Loucy (cell line): ENCODE measurements around the gene PIPOX.

Experiments used
- H2AFZ ChIP-seq: fragments of 200-600 bp; sonication (generic); 2 replicates; pipeline ENCODE4 v1.6.0; 2016; ENCODE audit warnings: antibody characterized with exemption, mild to moderate bottlenecking, low read length, moderate library complexity
- H3F3A ChIP-seq: fragments of 200-600 bp; 2 replicates; pipeline ENCODE4 v1.6.0; 2016; ENCODE audit warnings: antibody characterized with exemption, low read depth, mild to moderate bottlenecking
- H3K27me3 ChIP-seq: fragments of 200-600 bp; sonication (generic); 2 replicates; pipeline ENCODE4 v1.6.1; 2014; ENCODE audit warnings: low read length, mild to moderate bottlenecking; ENCODE audit not compliant: insufficient read depth, poor library complexity, severe bottlenecking
- H3K36me3 ChIP-seq: fragments of 200-600 bp; sonication (generic); 2 replicates; pipeline ENCODE4 v1.6.1; 2016; ENCODE audit warnings: low read length; ENCODE audit not compliant: insufficient read depth
- H3K4me1 ChIP-seq: fragments of 200-600 bp; sonication (generic); 2 replicates; pipeline ENCODE4 v1.5.1; 2014; ENCODE audit warnings: low read length, mild to moderate bottlenecking; ENCODE audit not compliant: insufficient read depth, poor library complexity, severe bottlenecking
- H3K4me2 ChIP-seq: fragments of 200-600 bp; sonication (generic); 2 replicates; pipeline ENCODE4 v1.6.0; 2014; ENCODE audit warnings: antibody characterized with exemption, low read length, low read depth, mild to moderate bottlenecking; ENCODE audit not compliant: poor library complexity, severe bottlenecking
- H3K4me3 ChIP-seq: fragments of 200-600 bp; sonication (generic); 2 replicates; pipeline ENCODE4 v1.5.1; 2014; ENCODE audit warnings: low read length, mild to moderate bottlenecking, mixed read lengths; ENCODE audit not compliant: poor library complexity, severe bottlenecking
- H3K79me2 ChIP-seq: fragments of 200-600 bp; sonication (generic); 2 replicates; pipeline ENCODE4 v1.6.1; 2014; ENCODE audit warnings: low read length; ENCODE audit not compliant: insufficient read depth
- H3K9ac ChIP-seq: fragments of 200-600 bp; sonication (generic); 2 replicates; pipeline ENCODE4 v1.6.0; 2014; ENCODE audit warnings: mild to moderate bottlenecking, low read depth, low read length, moderate library complexity; ENCODE audit not compliant: poor library complexity, severe bottlenecking
- H3K9me2 ChIP-seq: fragments of 200-600 bp; sonication (generic); replicated peaks from 2 replicates; pipeline ENCODE4 v1.6.1; 2016; ENCODE audit warnings: low read depth, low read length, mixed read lengths
- H3K9me3 ChIP-seq: fragments of 200-600 bp; sonication (generic); 2 replicates; pipeline ENCODE4 v1.6.1; 2014; ENCODE audit warnings: mild to moderate bottlenecking, antibody characterized with exemption, low read length, low read depth; ENCODE audit not compliant: insufficient read depth
- H4K20me1 ChIP-seq: fragments of 200-600 bp; sonication (generic); 2 replicates; pipeline ENCODE4 v1.6.0; 2014; ENCODE audit warnings: antibody characterized with exemption, low read length, mild to moderate bottlenecking; ENCODE audit not compliant: insufficient read depth, poor library complexity, severe bottlenecking
- EZH2phosphoT487 ChIP-seq: fragments of 200-600 bp; IDR thresholded peaks from 2 replicates; pipeline ENCODE4 v1.6.1; 2018; ENCODE audit warnings: antibody characterized with exemption, mild to moderate bottlenecking, moderate library complexity, borderline replicate concordance
- TF ChIP-seq, protein P1 (sequence below): fragments of 200-600 bp; sonication (generic); conservative IDR thresholded peaks from 2 replicates; pipeline ENCODE4 v1.5.1; 2014; ENCODE audit warnings: mild to moderate bottlenecking, antibody characterized with exemption, low read length

Gene PIPOX

DNA sequence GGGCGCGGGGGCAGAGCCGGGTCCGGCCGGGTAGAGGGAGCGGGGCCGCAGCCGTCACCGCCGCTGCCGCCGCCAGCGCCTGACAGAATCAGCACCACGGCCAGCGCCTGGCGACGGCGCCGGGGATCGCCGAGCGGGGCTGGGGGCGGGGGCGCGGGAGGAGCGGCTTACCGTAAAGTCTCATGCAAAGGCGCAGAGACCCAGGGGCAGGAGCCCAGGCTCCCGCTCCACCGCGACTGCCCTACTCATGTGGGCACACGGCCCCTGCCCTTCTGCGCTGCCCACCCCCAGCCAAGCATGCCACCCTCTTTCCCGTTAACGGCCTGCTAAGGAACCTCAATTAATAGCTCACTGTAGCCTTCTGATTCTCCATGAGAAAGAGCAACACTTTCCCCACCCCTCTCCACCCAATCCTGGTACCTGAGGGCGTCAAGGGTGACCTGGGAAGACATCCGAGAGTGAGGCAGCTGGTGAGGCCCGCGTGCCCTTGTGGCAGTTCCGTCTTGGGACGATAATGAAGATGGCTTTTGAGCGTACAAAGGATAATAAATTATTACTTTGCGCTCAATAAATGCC is 36.9 kb upstream of the PIPOX start, which contains the start of gene SEZ6:
SEZ6 (minus strand) TSS at position 98 of the 576 bp plus-strand sequence. CDS start 164 bp downstream, outside the sequence.
- H3K4me1 ChIP-seq: no peaks in the 10 kb centered on the region
- no peaks in the 10 kb centered on the region for H3F3A ChIP-seq
- H2AFZ ChIP-seq: no peak within 1 kb of the TSS
- no peaks in the 10 kb centered on the region for H3K79me2 ChIP-seq
- no peak within 1 kb of the TSS for H3K4me2 ChIP-seq
- H3K4me3 ChIP-seq: no peak within 1 kb of the TSS
- H4K20me1 ChIP-seq: no peaks in the 10 kb centered on the region
- no peaks in the 10 kb centered on the region for H3K27me3 ChIP-seq
- H3K9ac ChIP-seq: no peak within 1 kb of the TSS
- no peaks in the 10 kb centered on the region for H3K9me2 ChIP-seq
- no peak for TF ChIP-seq EZH2phosphoT487
- TF ChIP-seq, protein P1, sequence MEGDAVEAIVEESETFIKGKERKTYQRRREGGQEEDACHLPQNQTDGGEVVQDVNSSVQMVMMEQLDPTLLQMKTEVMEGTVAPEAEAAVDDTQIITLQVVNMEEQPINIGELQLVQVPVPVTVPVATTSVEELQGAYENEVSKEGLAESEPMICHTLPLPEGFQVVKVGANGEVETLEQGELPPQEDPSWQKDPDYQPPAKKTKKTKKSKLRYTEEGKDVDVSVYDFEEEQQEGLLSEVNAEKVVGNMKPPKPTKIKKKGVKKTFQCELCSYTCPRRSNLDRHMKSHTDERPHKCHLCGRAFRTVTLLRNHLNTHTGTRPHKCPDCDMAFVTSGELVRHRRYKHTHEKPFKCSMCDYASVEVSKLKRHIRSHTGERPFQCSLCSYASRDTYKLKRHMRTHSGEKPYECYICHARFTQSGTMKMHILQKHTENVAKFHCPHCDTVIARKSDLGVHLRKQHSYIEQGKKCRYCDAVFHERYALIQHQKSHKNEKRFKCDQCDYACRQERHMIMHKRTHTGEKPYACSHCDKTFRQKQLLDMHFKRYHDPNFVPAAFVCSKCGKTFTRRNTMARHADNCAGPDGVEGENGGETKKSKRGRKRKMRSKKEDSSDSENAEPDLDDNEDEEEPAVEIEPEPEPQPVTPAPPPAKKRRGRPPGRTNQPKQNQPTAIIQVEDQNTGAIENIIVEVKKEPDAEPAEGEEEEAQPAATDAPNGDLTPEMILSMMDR: no peak
- H3K9me3 ChIP-seq: no peaks in the 10 kb centered on the region
- H3K36me3 ChIP-seq: no peaks in the 10 kb centered on the region

DNA sequence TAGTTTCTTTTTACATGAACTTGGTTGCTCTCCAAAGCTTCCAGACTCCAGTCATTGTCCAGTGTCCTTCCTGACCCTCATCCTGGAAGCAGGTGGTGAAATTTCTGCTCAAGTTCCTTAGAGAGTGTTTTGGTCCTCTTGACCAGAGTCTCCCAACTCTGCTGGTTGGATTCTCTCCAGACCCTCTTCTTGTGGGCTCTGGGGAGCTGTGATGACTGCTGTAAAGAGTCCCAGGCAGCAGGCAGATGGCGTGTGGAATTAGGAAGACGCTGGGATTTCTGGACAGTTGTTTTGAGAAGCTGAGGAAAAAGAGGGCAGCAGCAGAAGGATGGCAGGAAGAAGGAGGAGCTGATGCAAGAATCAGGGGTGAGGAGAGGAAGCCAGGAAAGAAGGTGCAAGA is 35.5 kb upstream of the PIPOX start:
- no peak overlapping the region for H3K4me2 ChIP-seq

DNA sequence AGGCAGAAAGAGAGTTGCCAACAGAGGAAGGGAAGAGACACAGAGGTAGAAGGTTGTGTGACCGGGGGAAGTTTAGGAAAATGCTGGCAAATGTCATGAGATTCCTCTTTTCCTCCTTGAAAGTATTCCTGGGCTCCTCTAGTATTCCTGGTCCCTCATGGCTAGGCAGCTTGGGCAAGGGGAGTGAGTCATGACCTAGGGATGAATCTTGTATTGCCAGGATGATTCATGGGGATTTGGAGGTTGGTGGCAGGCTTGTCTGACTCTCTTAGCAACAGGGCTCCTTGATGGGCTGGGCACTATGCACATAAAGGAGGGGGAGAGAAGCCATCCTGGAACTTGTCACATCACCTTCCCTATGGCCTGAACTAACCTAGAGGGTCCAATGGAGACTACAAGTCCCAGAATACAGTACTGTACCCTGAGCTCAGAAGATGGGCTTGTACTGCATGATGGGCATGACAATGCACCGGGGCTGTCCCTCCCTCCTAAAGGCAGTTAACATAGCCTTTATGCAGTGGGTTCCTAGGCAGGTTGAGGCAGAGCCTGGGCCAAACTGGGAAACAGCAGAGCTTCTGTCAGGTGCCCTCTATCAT is 35.0 kb upstream of the PIPOX start:
- Histone ChIP-seq H3K4me1 (no peaks in the 10 kb centered on the region), H3F3A (no peaks in the 10 kb centered on the region), H3K9me2 (no peaks in the 10 kb centered on the region), H3K79me2 (no peaks in the 10 kb centered on the region), H4K20me1 (no peaks in the 10 kb centered on the region), H2AFZ (no peak overlapping the region), H3K4me3 (no peak overlapping the region), H3K9ac (no peak overlapping the region), H3K36me3 (no peaks in the 10 kb centered on the region), H3K27me3 (no peaks in the 10 kb centered on the region), H3K4me2 (no peak overlapping the region), H3K9me3 (no peaks in the 10 kb centered on the region)
- TF ChIP-seq, protein P1: no peak
- no peak for TF ChIP-seq EZH2phosphoT487

More for the DNA sequence above, 35.5 kb upstream of the PIPOX start:
- no peaks in the 10 kb centered on the region for H4K20me1 ChIP-seq
- H2AFZ ChIP-seq: no peak overlapping the region
- no peaks in the 10 kb centered on the region for H3K4me1 ChIP-seq
- no peaks in the 10 kb centered on the region for H3K9me3 ChIP-seq
- H3K9ac ChIP-seq: no peak overlapping the region
- no peaks in the 10 kb centered on the region for H3F3A ChIP-seq
- H3K36me3 ChIP-seq: no peaks in the 10 kb centered on the region
- no peak overlapping the region for H3K4me3 ChIP-seq
- no peak for TF ChIP-seq EZH2phosphoT487
- TF ChIP-seq, protein P1: no peak
- no peaks in the 10 kb centered on the region for H3K79me2 ChIP-seq
- no peaks in the 10 kb centered on the region for H3K9me2 ChIP-seq
- H3K27me3 ChIP-seq: no peaks in the 10 kb centered on the region
